Psoas muscle (tissue), 8 donors: ENCODE measurements around the gene KHK. TPM values are rescaled to one million over a fixed set of nuclear protein-coding genes. Genes with fewer than 3 reads are reported as not detected.

Experiments
- ATAC-seq, 4 donors: fragments of 200-7000 bp; cut with Tn5 transposase; one replicate each; pipeline ENCODE4 v1.9.1; 2020; ENCODE audit warnings: moderate library complexity in 3 of 4, mild to moderate bottlenecking in 2 of 4
- DNase-seq, 2 donors: peaks; one replicate each; pipeline ENCODE4 v3.0.0-alpha.2; 2020
- H3K27ac ChIP-seq: fragments of 200-600 bp; one replicate; pipeline ENCODE4 v1.8.0; 2022
- H3K27me3 ChIP-seq, 3 donors: fragments of 200-600 bp in 1 of 3; one replicate each; pipeline versions ENCODE4 v1.6.1 to v1.8.0; 2013 to 2022; ENCODE audit warnings: low read length in 2 of 3, mild to moderate bottlenecking in 2 of 3, moderate library complexity in 1 of 3; ENCODE audit not compliant: insufficient read depth in 3 of 3
- H3K36me3 ChIP-seq, 2 donors: fragments of 200-600 bp in 1 of 2; one replicate each; pipeline versions ENCODE4 v1.6.1 to v1.8.0; 2013 to 2022; ENCODE audit warnings: low read depth in 1 of 2, mild to moderate bottlenecking in 1 of 2, moderate library complexity in 1 of 2; ENCODE audit not compliant: insufficient read depth in 1 of 2
- H3K4me1 ChIP-seq: fragments of 200-600 bp; one replicate; pipeline ENCODE4 v1.8.0; 2022
- H3K4me3 ChIP-seq: fragments of 200-600 bp; one replicate; pipeline ENCODE4 v1.8.0; 2022; ENCODE audit warnings: mild to moderate bottlenecking
- H3K9me3 ChIP-seq: fragments of 200-600 bp; one replicate; pipeline ENCODE4 v1.8.0; 2022
- WGBS, 3 donors: extraction: QIAGEN DNeasy Blood & Tissue Kit; methylation state at CpG; one replicate each; pipeline versions ENCODE4 v1.1.6 to v1.1.7; 2013; 5-methylcytosine and 5-hydroxymethylcytosine counted together
- intact Hi-C, 2 donors: fragments of 100-400 bp; cut with DNase I; formaldehyde crosslinking; loops; one replicate each; pipeline versions ENCODE4 v1.11.0 to v1.14.2; 2022
- polyA plus RNA-seq, 3 donors: library from polyadenylated mRNA; stranded (reverse); fragments of 200-250 nt; gene quantifications; one replicate each; pipeline ENCODE4 v1.2.3, GENCODE V29; 2013
- total RNA-seq, 4 donors: library from RNA; stranded (reverse); fragmentation: NEBNext Ultra II Directional in 2 of 4; extraction: Animal tissue kit (Norgen Biotek cat#: 25700) in 2 of 4; gene quantifications; one replicate each; pipeline versions ENCODE4 v1.2.1 to v1.2.4, GENCODE V29; 2021 to 2023
- TF ChIP-seq, protein P1 (sequence below): fragments of 200-600 bp; IDR thresholded peaks from one replicate; pipeline ENCODE4 v1.8.0; 2022; ENCODE audit warnings: antibody characterized with exemption
- donor health status: healthy with polysubstance abuse.
- donor health status: DM: no; HTN: no; CAD: no; lungs with moderate emphysema.
- donor health status: Bipolar disorder and iron deficiency.
- donor health status: healthy.
- donor health status: DM: yes; HTN: yes; CAD: no.
- donor health status: DM: no; HTN: no; CAD: no.
- donor health status: DM: no; HTN: no; CAD: no.
- donor health status: DM: yes; HTN: yes; CAD: no.

KHK gene
- total and polyA plus RNA-seq, 7 donors: 1.5 to 5.8 (median 2.5) TPM

DNA sequence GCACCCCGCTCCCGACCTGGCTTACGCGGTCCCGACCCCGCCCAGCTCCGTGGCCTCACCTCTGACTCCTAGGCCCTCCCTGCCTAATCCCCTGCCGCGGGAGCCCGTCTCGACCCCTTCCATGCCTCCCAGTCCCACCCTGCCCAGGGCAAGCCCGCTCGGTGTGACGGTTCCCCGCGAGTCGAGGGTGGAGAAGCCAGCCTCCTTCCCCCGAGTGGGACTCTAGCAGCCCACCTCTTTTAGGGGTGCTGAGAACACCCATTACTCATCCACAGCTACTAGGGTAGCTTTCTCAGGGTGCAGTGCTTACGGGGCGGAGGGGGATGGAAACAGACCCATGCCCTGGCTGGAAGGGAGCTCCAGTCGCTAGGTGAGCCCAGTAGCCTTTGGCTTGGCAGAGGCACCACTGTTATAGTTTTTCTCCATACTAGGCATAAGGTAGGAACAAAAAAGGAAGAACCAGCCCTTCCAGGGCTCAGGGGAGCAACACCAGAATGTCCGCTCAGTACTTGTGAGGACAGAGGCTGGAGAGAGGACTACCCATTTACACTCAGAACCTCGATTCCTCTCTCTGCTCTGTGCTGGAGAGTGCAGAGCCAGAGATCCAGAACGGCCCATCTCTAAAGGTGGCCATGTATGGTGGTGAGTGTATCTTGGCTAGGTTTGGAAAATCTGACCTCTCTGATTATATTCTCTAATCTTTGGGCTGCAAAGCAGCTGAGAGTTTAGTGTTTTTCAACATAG, 34.5 kb upstream of the KHK start:
- TF ChIP-seq, protein P1, sequence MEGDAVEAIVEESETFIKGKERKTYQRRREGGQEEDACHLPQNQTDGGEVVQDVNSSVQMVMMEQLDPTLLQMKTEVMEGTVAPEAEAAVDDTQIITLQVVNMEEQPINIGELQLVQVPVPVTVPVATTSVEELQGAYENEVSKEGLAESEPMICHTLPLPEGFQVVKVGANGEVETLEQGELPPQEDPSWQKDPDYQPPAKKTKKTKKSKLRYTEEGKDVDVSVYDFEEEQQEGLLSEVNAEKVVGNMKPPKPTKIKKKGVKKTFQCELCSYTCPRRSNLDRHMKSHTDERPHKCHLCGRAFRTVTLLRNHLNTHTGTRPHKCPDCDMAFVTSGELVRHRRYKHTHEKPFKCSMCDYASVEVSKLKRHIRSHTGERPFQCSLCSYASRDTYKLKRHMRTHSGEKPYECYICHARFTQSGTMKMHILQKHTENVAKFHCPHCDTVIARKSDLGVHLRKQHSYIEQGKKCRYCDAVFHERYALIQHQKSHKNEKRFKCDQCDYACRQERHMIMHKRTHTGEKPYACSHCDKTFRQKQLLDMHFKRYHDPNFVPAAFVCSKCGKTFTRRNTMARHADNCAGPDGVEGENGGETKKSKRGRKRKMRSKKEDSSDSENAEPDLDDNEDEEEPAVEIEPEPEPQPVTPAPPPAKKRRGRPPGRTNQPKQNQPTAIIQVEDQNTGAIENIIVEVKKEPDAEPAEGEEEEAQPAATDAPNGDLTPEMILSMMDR: no peak
- peak overlapping the region; percentile 92 for H3K4me3 ChIP-seq
- intact Hi-C loops: loop anchor here in 1 of 2 donors (2.0 kb wide), 1 partner anchor 19 kb away; the partner anchor contains the start of gene OST4
- peaks cover 15% of the 10 kb centered on the region for H3K4me1 ChIP-seq
- H3K27me3 ChIP-seq: no peaks in the 10 kb centered on the region
- H3K27ac ChIP-seq: peak overlapping the region; percentile 77
- peaks cover 0 to 40% of the 10 kb centered on the region in 2 donors for H3K36me3 ChIP-seq
- ATAC-seq: no peak
- peak; percentile 51 to 76 for DNase-seq
- no peaks in the 10 kb centered on the region for H3K9me3 ChIP-seq
- 4 to 5% (median 4%) methylated on average over 18 to 24 of the region's 24 CpGs for WGBS, 3 donors

DNA sequence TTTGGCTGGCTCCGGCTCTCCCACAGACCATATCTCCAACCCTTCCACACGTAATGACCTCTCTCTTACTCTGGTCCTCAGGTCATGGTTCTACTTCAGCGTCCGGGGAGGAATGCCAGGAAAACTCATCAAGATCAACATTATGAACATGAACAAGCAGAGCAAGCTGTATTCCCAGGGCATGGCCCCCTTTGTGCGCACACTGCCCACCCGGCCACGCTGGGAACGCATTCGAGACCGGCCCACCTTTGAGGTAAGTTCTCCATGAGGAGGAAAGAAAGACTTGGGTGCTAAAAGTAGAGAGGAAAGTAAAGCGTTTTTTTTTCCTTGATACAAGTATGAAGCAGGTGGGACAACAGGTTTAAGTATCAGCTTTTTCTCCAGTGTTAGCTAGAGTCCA, 33.3 kb upstream of the KHK start:
- Histone ChIP-seq H3K9me3 (no peaks in the 10 kb centered on the region), H3K27me3 (no peaks in the 10 kb centered on the region), H3K4me3 (no peak overlapping the region), H3K4me1 (peaks cover 15% of the 10 kb centered on the region), H3K36me3 (peaks cover 2 to 47% of the 10 kb centered on the region in 2 donors), H3K27ac (no peak overlapping the region)
- ATAC-seq (no peak), DNase-seq (no peak)
- 86 to 90% (median 88%) methylated on average over 11 of the region's 11 CpGs for WGBS, 3 donors
- TF ChIP-seq, protein P1: no peak
- intact Hi-C loops: loop anchor here in 1 of 2 donors (2.0 kb wide), 1 partner anchor 17 kb away; the partner anchor contains the start of gene OST4

DNA sequence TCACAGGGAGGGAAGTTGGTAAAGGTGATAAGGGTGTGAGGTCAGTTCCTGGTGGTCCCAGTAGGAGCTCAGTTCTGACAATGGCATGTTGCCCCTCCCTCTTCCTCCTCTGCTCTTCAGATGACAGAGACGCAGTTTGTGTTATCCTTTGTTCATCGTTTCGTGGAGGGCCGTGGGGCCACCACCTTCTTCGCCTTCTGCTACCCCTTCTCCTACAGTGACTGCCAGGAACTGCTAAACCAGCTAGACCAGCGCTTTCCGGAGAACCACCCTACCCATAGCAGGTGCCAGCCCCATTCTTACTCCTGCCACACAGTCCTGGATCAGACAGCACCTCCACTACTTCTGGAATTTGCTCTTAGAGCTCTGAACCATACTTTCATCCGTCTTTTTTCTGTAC, 32.8 kb upstream of the KHK start:
- WGBS, 3 donors: 84 to 91% (median 85%) methylated on average over 8 of the region's 8 CpGs
- no peaks in the 10 kb centered on the region for H3K9me3 ChIP-seq
- TF ChIP-seq, protein P1: no peak
- H3K27me3 ChIP-seq: no peaks in the 10 kb centered on the region
- H3K4me1 ChIP-seq: peaks cover 15% of the 10 kb centered on the region
- ATAC-seq (no peak), DNase-seq (no peak)
- H3K27ac ChIP-seq: no peak overlapping the region
- peaks cover 2 to 52% of the 10 kb centered on the region in 2 donors for H3K36me3 ChIP-seq
- H3K4me3 ChIP-seq: no peak overlapping the region
- intact Hi-C loops: loop anchor here in 1 of 2 donors (2.0 kb wide), 1 partner anchor 17 kb away; the partner anchor contains the start of gene OST4

DNA sequence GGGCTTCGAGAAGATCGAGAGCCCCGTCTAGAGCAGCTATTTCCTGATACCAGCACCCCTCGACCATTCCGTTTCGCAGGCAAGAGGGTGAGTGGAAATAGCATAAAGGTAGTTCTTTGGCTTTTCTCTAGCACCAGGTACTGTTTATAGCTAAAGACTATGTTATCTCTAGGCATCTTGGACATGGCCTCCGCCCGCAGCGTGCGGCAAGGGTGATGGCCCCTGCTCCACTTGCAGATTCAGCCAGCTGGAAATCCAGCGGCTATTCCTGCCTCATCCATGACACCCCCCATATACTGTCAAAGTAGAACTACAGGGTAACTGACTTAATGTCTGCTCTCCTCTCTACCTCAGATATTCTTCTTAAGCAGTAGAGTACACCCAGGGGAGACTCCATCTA, 31.9 kb upstream of the KHK start:
- intact Hi-C loops: no loop called here
- H3K27ac ChIP-seq: no peak overlapping the region
- peaks cover 7% of the 10 kb centered on the region for H3K4me1 ChIP-seq
- DNase-seq (no peak), ATAC-seq (no peak)
- no peaks in the 10 kb centered on the region for H3K9me3 ChIP-seq
- H3K27me3 ChIP-seq: no peaks in the 10 kb centered on the region
- 93 to 94% (median 94%) methylated on average over 11 of the region's 11 CpGs for WGBS, 3 donors
- H3K4me3 ChIP-seq: no peak overlapping the region
- H3K36me3 ChIP-seq: peaks cover 2 to 60% of the 10 kb centered on the region in 2 donors
- TF ChIP-seq, protein P1: no peak
